ENCODE measurements around the gene TMEM168. TPM values are rescaled to one million over a fixed set of nuclear protein-coding genes. Genes with fewer than 3 reads are reported as not detected.
"Not testable (repeated sequence)": the region's sequence is repeated elsewhere in the genome, so short reads cannot be mapped to it uniquely, and the experiment has no call there.

TMEM168 gene
- total RNA-seq, 1 experiment from 2014 or later = 18.4 TPM

DNA sequence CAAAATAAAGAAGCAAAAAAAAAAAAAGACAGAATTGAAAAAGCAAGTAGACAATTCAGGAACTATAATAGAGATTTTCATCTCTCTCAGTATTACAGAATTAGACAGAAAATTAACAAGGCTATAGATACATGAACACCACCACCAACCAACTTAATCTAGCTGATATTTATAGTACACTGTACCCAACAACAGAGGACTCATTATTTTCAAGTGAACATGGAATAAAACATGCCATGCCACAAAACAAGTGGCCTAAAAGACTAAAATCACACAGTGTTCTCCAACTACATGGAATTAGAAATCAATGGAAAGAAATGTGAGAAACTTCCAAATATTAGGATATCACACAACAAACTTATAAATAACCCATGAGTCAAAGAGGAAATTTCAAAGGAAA lies 9.1 kb downstream of the TMEM168 start:
- DNase-seq (ENCODE audit: low spot score) = no peak

DNA sequence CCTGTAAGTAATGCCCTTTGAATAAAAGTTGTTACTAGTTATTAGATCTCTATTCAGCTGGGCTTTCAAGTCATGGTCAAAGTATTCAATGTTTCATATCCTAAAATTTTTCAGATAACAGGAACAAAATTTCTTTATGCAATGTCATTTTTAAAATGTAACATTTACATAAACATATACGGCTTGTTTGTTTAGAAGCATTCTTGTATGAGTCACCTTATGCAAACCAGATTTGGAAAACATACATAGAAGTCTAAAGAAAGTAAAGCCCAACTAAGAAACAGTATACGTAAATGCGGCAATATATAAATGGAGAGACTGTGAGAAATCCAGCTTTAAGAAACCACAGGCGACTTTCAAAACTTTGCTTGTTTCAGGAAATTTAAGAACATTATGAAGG lies 10.5 kb downstream of the TMEM168 start:
- no peak for DNase-seq (ENCODE audit: low spot score)

DNA sequence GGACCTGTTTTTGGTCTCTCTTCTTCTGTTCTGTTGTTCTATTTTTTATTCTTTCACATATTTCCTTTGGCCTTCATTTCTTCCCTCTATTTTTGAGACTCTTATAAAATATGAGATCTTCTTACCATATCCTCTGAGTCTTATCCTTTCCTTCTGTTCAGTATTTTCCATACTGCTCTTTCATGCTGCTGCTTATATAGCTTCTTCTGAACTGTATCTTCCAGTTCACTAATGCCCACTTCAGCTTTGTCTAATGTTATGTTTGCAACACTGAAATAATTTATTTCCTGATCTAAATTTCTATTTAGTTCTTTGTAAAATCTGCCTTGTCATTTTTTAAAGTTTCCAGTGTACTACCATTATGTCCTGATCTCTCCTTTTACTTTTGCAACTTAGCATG lies 12.8 kb downstream of the TMEM168 start:
- no peak for DNase-seq (ENCODE audit: low spot score)

DNA sequence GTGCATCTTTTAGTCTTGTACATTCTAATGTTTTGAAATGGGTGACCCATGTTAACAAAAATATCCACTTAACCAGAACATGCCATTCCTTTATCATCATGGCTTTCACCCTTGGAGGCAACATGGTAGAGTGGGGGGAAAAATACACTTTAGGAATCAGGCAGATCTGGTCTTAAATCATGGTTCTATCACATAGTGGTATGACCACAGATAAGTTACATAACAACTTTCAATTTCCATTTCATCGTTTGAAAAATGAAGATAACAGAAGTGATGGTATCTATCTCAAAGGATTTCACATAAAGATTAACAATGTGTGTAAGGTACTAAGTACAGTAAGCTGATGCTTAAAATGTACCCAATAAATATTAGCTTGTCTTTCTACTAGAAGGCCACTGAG lies 19.0 kb downstream of the TMEM168 start:
- no peak for DNase-seq (ENCODE audit: low spot score)

DNA sequence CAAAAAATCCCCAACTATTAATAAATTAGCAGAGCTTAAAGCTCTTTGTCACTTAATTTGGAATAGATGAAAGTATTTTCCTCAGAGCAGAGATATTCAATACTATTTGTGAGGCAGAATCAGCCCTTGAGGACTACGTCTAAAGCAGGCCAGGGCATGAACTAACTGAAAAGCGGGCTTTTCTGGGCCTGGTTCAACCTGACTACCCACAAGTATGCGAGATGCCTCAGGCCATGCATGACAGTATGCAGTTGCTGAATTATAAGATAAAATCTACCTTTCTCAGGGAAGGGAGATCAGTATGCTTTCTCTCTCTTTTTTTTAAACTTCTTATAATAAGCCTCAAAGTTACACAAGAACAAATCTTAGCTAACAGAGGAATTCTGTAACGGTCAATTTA lies 20.1 kb downstream of the TMEM168 start:
- DNase-seq (ENCODE audit: low spot score) = no peak

DNA sequence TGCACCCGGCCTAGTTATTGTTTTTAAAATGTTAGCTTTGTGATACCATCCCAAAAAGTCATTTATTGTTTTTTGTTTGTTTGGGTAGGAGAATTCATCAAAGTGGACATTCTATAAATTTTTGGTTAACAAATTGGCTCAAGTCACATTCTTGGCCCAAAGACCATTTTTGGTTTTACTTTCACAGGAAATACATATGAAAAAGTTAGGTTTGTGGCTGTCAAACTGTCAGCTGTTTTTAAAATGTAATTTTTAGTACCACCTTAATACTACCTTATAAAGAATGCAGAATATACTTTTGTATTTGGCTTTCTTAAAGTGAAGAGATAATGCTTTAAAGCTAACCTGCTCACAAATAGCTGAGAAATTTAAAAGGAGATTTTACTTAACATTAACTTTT lies 25.1 kb downstream of the TMEM168 start:
- no peak for DNase-seq (ENCODE audit: low spot score)

DNA sequence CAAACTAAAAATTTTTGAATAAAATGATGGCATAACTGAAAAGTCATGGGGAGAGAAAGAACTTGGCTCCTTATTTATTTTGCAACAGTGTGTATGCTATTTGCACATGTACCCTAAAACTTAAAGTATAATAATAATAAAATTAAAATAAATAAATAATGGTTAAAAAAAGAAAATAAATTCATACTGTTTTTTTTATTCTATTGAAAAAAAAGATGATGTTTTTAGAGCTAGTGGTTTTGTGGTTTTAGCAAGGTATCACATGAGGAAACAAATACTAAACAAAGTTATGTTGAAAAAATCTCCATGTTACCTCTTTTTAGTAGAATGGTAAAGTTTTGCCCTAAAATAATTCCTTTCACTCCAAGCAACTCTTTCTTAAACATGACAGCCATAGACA lies 26.2 kb downstream of the TMEM168 start:
- no peak for DNase-seq (ENCODE audit: low spot score)

DNA sequence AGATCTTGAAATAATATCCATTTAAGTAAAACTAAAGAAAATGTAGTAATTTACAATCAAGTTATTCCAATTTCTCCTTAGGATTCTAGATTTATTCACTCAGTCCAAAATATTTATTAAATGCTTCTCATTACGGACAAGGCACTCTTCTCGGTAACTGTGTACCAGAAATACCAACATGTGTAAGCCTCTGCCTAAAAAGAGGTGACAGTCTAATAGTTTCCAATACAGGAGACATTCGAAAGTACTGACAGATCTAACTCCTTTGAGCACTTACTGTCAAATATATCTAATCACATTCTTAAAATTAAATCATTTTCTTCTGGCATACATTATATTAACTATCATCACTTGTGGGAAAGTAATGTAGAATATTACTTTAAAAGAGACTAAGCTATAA lies 26.9 kb downstream of the TMEM168 start:
- no peak for DNase-seq (ENCODE audit: low spot score)

DNA sequence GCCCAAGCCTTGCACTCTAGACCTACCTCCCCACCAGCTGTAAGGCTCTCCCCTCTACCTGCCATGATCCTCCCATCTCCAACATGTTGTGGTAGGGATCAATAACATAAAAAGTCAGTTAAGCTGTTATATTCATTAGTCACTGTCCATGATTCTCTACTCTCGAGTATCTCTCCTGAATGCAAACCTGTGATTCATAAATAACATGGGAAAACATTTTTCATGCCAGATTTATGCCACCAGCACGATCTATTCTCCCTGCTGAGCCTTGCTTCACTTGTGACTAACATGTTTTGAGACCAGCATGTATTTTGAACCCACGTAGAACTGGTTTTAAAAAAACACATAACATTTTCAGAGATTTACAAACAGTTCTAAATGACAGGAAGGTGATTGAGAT lies 30.3 kb downstream of the TMEM168 start:
- no peak for DNase-seq (ENCODE audit: low spot score)

DNA sequence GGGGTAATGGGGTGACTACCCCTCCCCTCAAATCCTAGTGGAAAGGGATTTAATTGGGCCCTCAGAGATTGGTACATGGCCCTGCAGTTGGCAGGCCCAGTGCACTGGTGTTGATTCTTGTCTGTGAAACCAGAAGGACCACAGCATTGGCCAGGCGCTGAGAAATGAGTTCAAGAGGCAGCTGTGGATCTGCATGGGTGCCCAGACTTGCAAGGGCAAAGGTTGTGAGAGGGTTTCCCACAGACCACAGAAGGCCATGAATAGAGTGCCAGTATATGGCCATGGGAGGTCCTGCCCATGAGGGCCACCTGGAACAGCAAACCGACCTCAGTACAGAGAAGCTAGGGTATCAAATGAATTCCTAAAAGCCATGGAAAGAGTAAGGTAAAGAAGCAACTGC lies 32.9 kb downstream of the TMEM168 start:
- no peak for DNase-seq (ENCODE audit: low spot score)

DNA sequence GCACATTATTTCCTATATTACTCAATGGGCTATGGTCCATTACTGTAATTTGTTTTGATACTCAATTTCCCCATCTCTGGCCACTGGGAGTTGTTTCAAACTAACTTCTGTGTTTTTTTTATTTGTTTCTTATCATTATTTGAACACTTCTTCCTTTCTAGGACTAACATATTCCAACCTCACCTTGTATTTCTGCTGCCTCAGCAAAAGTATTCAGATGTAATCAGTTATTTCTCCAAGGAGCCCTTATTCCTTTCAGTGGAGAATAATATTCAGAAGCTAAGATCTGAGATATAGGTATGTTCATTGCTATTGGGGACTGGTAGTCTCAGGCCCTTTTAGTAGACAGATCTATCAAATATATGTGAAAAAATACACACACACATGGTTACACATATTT lies 36.9 kb downstream of the TMEM168 start:
- DNase-seq (ENCODE audit: low spot score) = no peak

DNA sequence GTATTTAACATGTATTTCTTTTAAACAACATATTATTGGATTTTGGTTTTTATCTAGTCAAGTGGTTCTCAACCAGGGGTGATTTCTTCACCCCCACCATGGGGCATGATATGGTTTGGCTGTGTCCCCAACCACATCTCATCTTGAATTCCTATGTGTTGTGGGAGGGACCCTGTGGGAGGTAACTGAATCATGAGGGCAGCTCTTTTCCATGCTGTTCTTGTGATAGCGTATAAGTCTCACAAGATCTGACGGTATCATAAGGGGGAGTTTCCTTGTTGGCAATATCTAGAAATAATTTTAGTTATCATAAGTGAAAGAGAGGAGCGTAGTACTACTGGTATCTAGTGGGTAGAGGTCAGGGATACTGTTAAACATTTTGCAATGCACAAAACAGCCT lies 37.6 kb downstream of the TMEM168 start:
- no peak for DNase-seq (ENCODE audit: low spot score)

DNA sequence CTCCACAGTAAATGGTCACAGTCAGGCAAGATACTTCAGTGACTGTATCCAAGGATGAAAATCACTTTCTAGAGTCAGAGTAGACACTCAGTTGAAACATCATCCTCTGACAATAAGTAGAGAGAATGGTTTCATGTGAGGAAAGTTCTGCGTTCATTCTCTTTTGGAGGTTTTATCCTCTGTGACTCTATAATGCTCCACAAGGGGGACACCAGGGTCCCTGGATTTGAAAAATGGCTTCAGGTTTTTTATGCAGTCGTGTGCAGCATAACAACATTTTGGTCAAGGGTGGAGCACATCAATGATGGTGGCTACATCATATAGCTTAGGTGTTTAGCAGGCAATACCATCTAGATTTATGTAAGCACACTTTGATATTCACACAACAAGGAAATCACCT lies 40.4 kb downstream of the TMEM168 start:
- no peak for DNase-seq (ENCODE audit: low spot score)

DNA sequence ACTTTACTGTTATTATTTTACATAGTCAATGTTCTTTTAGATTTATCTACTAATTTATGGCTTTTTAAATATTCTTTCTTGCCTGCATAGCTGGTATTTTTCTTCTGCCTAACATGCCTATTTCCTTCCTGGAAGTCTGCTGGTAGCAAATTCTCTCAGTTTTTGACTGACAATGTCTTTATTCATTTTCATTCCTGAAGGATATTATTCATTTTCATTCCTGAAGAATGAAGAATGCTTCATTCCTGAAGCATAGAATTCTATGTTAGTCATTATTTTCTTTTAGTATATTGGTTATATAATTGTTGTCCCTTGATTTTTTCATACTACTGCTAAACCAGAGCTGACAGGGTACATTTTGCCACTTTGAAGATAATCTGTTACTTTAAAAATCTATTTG lies 41.8 kb downstream of the TMEM168 start:
- DNase-seq (ENCODE audit: low spot score) = no peak

DNA sequence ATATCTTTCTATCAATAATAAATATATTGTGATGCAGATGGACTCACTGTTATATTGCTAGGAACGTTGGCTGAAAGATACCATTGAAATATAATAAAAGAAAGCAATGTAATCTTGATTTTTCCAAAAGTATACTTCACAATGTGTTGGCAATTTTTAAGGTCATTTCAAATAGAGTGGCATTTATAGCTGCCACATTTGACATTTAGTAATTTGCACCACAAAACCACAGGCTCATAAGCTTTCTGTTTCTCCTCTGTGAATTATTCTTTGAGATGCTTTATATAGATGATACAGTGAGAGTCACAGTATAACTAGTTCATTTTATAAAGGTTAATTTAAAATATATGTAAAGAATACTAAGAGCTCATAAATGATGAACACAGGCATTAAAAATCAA lies 44.6 kb downstream of the TMEM168 start:
- DNase-seq (ENCODE audit: low spot score) = no peak

DNA sequence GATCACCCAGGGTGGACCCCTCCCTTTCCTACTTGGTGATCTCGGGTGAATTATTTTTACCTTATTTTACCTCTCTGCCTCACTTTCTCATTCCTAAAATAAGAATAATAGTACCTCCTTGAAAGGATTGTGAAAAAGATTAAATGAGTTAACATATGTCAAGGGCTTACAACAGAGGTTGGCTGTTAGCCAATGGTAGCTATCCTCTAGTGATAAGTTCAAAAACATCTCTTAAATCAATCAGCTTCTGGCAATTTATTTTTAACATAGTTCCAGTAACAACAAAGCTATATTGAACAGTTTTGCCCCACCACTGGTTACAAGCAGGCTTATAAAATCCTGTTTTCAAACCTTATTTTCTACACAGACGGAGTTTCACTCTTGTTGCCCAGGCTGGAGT lies 45.4 kb downstream of the TMEM168 start:
- DNase-seq (ENCODE audit: low spot score) = no peak

DNA sequence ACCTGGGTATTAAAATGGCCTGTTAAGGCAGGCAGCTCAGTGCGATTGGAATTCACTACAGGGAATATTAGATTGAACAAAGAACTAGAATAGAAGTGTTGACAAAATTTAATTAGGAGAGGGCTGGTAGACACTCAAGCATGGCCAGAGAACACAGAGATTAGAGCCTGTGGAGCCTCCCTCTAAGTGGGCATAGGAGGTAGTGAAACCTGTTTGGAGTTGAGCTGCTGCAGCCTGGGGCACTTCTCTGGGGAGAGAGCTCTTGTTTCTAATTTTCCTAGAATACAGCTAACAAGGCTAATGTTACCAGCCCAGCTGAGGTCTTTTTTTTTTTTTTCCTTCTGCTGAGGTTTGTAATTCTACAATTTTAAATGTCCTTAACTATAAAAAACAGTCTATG lies 46.4 kb downstream of the TMEM168 start:
- no peak for DNase-seq (ENCODE audit: low spot score)

DNA sequence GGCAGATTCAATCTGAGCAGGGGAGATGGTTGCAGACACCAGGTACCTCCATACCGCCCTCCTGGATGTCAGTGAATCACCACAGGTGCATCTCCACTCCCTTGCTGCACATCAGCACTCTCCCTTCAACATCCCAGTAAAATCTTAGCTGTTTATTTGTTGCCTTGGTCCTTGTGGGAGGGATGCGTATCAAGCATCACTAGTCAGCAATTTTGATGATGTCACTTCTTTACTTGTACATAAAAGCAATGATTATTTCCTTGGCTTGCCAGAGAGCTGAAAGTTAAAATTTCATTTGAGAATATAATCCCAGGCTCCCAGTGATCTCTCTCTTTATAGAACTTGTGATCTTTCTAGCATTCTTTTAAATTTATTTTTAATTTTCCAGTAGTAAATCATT lies 49.5 kb downstream of the TMEM168 start:
- DNase-seq (ENCODE audit: low spot score) = no peak

DNA sequence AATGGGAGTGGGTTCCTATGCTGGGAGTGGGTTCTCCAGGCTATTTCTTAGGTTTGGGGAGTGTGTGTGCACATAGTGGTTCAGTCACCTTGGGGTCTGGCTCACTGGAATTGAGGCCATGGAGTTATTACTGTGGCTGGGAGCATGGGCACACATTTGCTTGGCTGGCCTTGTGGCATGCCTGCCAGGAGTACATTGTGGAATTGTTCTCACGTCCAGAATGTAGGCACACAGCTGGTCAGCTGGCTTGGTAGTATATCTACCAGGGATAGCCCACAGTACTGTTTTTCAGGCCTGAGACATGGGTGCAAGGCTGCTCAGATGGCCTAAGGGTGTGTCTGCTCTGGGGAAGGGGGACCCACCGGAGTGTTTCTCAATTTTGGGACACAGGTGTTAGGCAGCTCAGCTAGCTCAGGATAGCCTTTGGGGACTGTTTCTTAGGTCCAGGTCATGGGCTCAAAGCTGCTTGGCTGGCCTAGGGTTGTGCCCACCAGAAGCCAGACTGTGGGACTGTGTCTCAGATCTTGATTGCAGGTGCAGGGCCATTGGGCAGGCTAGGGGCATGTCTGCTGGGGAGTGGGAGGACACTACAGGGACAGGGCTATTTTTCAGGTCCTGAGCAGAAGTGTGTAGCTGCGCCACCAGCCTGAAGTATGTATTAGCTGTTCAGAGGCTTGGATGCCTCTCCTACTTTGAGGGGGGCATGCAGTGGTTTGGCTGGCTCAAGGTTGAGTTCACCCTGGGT lies 50.6 kb downstream of the TMEM168 start:
- DNase-seq (ENCODE audit: low spot score) = no peak

DNA sequence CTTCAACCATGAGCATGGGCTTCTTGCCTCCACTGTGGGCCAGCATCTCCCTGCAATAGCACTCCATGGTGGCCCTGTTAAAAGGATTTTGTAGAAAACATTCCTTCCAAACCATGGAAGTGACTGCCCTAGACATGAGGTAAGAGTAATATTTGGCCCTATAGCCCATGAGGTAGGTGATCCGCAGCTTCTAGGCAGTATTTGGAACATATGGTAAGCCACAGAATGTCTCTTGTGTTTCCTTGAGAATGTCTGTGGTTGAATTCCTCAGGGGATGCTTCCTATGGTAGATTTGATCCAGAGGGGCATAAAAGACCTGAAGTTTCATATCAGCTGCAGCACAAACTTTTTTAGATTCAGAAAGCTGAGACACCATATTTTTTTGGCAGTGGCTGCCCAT lies 54.9 kb downstream of the TMEM168 start:
- DNase-seq (ENCODE audit: low spot score) = no peak

DNA sequence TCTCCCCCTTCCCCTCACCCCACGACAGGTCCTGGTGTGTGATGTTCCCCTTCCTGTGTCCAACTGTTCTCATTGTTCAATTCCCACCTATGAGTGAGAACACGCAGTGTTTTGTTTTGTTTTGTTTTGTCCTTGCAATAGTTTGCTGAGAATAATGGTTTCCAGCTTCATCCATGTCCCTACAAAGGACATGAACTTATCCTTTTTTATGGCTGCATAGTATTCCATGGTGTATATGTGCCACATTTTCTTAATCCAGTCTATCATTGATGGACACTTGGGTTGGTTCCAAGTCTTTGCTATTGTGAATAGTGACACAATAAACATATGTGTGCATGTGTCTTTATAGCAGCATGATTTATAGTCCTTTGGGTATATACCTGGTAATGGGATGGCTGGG lies 58.9 kb downstream of the TMEM168 start:
- not testable (repeated sequence) for DNase-seq (ENCODE audit: low spot score)

DNA sequence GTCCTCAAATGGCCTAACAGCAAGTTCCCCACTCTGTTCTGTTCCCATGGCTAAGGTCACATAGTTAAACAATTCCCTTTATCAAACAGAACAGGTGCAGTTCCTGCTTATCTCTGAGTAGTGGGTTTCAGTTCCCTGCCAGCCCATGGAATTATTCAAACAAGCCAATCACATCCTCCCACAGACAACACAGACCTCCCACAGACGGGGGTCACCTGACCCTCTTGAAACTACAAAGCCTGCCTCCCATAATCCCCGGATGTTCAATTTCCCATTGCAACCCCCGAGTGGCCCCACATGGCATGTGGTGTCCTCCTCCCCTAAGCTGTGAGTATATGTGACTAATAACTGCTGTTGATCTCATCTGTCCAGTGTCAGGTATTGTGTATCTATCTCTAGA lies 64.1 kb downstream of the TMEM168 start:
- DNase-seq (ENCODE audit: low spot score) = no peak

DNA sequence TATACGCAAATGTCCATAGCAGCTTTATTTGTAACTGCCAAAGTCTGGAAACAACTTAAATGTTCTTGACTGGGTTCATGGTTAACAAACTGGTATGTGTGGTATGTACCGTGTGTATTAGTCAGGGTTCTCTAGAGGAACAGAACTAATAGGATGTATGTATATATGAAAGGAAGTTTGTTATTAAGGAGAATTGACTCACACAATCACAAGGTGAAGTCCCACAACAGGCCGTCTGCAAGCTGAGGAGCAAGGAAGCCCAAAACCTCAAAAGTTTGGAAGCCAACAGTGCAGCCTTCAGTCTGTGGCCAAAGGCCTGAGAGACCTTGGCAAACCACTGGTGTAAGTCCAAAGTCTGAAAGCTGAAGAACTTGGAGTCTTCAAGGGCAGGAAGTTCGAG lies 66.8 kb downstream of the TMEM168 start:
- no peak for DNase-seq (ENCODE audit: low spot score)

DNA sequence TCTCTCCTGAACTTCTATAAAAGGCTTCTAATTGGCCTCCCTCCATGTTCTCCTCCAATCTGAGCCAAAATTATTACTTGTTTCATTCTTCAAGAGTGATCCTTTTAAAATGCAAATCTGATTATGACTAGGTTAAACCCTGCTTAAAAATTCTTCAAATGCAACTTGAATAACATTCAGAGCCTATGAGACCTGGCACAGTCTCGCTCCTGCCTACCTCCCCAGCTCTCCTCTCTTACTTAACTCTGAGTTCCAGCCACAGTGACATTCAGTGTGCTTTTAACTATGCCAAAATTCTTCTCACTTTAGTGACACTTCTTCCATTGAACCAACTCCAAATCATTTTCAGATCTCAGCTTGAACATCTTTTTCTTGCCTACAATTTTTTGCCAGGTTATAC lies 68.8 kb downstream of the TMEM168 start:
- no peak for DNase-seq (ENCODE audit: low spot score)

Measured in H4 (cell line).